UCSD-AML1 (cell line): Measurements from ENCODE around the gene LCE1A.

Experiments used
- DNase-seq: peaks from one replicate; lab custom pipeline; 2025; ENCODE audit not compliant: unreplicated experiment; lab: John Stamatoyannopoulos, UW

The LCE1A gene

DNA sequence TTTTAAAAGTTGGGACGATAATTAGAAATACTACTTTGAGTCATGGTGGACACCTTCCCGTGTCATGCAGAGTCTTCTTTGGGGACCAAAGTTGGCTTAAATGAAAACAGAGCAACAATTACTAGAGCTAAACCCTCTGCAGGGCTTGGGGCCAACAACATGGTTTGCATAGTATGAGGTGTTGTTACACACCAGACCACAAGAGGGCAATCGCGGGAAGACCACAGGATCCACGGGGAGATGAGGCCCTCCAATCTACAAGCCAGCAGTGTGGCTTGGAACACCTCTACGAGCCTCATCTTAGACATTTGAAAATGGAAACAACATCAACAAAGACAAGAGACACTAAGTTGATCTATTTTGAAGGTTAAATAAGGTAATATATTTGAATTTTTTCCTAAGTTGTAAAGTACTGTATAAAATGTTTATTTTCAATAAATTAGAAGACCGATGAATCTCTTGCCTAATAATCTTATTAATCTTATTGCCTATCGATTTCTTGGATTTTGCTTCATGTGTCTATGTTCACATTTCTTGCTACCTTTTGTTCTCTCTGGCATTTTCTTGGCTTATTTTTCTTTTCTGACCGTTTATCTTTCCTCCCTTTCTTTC is 42.6 kb downstream of the LCE1A start:
- peak; percentile 33 for DNase-seq

DNA sequence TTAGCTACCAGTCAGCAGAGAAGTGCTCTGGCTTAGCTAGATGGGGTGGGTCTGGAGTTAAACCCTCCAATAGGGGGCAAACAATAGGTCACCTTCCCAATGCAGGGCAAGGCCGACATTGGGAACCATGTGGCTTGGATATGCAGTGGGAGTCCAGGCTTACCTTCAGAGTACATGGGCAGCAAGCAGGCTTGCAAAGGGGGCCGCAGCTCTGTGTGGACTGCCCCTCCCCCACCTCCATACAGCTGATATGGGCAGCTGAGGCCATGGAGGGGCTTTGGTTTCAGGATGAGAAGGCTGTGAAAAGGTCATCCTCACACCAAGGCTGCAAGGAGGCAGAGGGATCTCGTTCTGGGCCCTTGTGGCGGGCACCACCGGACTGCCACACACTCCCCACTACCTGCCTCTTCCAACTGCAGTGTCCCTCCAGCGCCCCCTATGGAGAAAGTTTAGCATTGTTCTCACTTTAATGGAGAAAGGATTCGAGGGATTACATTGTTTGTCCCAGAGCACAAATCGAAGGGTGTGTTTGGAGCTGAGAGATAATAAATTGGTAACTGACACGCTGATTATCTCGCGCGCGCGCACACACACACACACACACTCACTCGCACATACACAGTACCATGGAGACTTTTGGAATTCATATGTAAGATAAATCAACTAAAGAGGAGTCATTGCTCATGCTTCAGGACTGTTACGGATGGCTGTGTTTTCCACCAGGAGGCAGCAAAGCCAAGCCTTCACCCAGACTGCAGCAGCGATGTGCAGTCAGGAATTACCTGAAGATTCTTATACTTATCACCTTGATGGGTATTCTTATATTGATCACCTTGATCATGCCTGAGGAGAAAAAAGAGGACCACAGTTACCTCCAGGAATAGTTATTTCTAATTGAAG is 43.8 kb downstream of the LCE1A start:
- DNase-seq = no peak

- DNase-seq = no peak
Observed at GRCh38 chr1:152871731-152872126, 44.5 kb downstream of the LCE1A start.

- no peak for DNase-seq
Observed at GRCh38 chr1:152873495-152873894, 46.2 kb downstream of the LCE1A start.

DNA sequence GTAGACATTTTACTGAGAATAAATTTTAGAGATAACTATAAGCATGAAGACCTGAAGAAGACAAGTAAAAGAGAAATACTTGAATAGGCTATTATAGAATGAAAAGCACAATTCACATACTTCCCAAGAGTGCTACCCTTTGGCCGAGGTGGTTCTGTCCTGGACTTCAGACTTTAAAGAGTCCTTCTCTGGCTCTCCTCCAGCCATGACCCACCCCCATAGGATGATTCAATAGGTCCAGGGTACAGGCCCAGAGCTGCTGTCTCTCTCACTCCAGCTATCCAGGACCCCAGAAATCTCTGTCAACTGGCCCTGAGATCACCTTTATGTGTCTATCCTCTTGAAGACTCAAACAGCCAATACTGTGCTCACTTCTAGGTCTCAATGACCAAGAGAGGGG is 49.6 kb downstream of the LCE1A start:
- DNase-seq = no peak
